ENCODE results near the gene MAP2K5.

GRCh38 chr15:67632261-67632660 is 89.8 kb downstream of the MAP2K5 start:
- TF ChIP-seq TEAD4 (IDR thresholded peaks at IDR 0.05) (no peak), TCF12 (IDR thresholded peaks at IDR 0.05; ENCODE audit: low read depth) (no peak), RAD21 (IDR thresholded peaks at IDR 0.05; ENCODE audit: low read depth) (no peak), EGR1 (IDR thresholded peaks at IDR 0.05) (no peak), TAF1 (IDR thresholded peaks at IDR 0.05; ENCODE audit: low read depth) (no peak), CREB1 (IDR thresholded peaks at IDR 0.05; ENCODE audit: low read depth) (no peak), EP300 (IDR thresholded peaks at IDR 0.05; ENCODE audit: borderline replicate concordance) (no peak), REST (IDR thresholded peaks at IDR 0.05; ENCODE audit: low read depth) (no peak), MAX (IDR thresholded peaks at IDR 0.05) (no peak), CEBPB (IDR thresholded peaks at IDR 0.05) (no peak), NFIC (IDR thresholded peaks at IDR 0.05) (no peak), YY1 (IDR thresholded peaks at IDR 0.05; ENCODE audit: low read depth) (no peak)
